HG03139 (cell line): ENCODE measurements around the gene CUL9.

Experiments used
- ATAC-seq: cut with Tn5 transposase; IDR thresholded peaks from one replicate; pipeline ENCODE4 v1.9.1; 2021; ENCODE audit not compliant: unreplicated experiment

Gene CUL9

GRCh38 chr6:43254138-43254817 is 72.3 kb downstream of the CUL9 start:
- no peak for ATAC-seq

- no peak for ATAC-seq
These were observed 72.8 kb downstream of the CUL9 start for GRCh38 chr6:43254846-43255245.

GRCh38 chr6:43255408-43256054 is 73.5 kb downstream of the CUL9 start:
- no peak for ATAC-seq

GRCh38 chr6:43256670-43257366 is 74.8 kb downstream of the CUL9 start:
- no peak for ATAC-seq

GRCh38 chr6:43257367-43258145 is 75.6 kb downstream of the CUL9 start:
- ATAC-seq = no peak

- ATAC-seq = no peak
These were observed 76.2 kb downstream of the CUL9 start for GRCh38 chr6:43258180-43258579.

- no peak for ATAC-seq
These were observed 77.1 kb downstream of the CUL9 start for GRCh38 chr6:43258807-43259686.

GRCh38 chr6:43260791-43261190 is 78.8 kb downstream of the CUL9 start:
- no peak for ATAC-seq

GRCh38 chr6:43261198-43261597 is 79.2 kb downstream of the CUL9 start:
- no peak for ATAC-seq

GRCh38 chr6:43262000-43262779 is 80.2 kb downstream of the CUL9 start:
- no peak for ATAC-seq

- ATAC-seq = no peak
These were observed 80.9 kb downstream of the CUL9 start for GRCh38 chr6:43262780-43263313.

- ATAC-seq = no peak
These were observed 81.5 kb downstream of the CUL9 start for GRCh38 chr6:43263314-43264178.

GRCh38 chr6:43264599-43265145 is 82.7 kb downstream of the CUL9 start:
- no peak for ATAC-seq

- no peak for ATAC-seq
These were observed 83.6 kb downstream of the CUL9 start for GRCh38 chr6:43265564-43265963.

- no peak for ATAC-seq
These were observed 85.8 kb downstream of the CUL9 start for GRCh38 chr6:43267619-43268354.

- ATAC-seq = no peak
These were observed 86.3 kb downstream of the CUL9 start for GRCh38 chr6:43268355-43268700.

GRCh38 chr6:43268782-43269272 is 86.8 kb downstream of the CUL9 start:
- no peak for ATAC-seq
